ENCODE measurements around the gene ADCYAP1R1.

The ADCYAP1R1 gene

DNA sequence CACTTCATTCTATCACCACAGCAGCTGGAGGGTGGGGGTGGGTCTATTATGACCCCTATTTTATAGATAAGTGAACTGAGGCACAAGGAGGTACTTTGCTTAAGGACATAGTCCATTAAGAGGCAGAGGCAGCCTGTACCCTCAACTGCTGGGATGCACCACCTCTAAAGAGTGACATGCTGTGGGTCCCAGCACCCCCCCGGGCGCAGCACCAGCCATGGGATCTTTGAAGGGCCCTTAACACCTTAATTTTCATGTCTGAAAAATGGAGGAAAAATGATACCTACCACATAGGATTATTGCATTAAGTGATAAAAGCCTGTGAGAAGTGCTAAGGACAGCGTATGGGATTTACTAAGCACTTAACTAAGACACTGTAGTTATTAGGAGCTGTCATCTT, 15.4 kb downstream of the ADCYAP1R1 start:
- DNase-seq (ENCODE audit: low read depth in 2 of 3, low spot score in 2 of 3) = no peak

DNA sequence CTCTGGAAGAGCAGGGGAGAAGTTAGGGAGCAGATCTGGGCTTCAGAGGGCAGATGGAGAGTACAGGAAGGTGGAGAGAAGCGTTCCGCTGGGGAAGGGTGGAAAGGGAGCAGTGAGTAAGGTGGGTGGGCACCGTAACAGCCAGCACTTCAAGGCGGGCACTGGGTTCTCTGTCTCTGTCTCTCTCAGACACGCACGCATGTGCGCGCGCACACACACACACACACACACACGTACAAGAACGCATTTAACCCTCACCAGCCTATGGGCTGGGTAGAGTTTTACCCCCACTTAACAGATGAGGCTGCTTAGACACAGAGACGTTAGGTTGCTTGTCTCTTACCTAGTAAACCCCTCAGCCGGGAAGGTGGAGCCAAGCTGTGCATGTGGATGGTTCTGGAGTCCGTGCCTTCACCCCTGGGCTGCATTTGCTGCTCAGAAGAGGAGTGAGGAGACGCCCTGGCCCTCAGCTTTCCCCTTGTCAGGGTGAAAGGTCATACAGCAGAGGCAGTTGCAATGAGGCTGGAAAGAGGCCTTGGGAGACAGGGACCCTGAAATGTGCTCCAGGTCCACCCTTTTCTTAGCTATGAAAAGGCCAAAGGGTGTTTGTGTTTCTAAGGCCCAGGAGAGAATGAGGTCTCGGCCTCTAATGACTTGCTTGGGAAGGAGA, 16.0 kb downstream of the ADCYAP1R1 start:
- DNase-seq (ENCODE audit: low read depth in 2 of 3, low spot score in 2 of 3) = no peak

DNA sequence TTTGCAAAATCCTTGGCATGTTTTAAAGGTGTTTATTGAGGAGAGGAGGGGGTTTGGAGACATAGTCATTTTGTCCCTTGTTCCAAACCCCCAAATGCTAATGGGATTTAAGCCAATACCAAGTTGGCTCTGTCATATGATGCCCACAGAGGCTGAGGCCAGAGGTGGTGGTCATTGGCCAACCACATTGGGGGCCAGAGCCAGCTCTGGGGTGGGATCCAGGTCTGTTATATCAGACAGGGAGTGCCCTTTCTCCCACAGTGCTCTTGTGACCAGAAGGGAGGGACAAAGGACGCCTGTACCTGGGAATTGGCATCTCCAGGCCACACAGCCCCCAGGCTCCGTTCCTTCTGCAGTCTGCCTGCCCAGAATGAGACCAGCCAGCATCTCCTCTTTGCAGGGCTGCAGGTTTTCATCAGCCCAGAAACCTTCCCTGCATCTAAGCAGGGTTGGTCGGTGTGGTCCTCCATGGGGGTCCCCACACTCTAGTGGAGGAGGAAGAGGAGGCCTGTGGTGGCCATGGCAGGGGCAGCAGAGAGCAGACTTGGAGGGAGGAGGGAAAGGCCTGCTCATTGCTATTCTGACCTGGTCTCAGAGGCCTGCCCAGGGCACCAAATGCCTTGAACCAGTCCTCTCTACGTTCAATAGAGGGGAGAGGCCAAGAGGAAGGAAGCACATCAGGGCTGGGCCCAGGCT, 17.9 kb downstream of the ADCYAP1R1 start:
- no peak for DNase-seq (ENCODE audit: low read depth in 2 of 3, low spot score in 2 of 3)

DNA sequence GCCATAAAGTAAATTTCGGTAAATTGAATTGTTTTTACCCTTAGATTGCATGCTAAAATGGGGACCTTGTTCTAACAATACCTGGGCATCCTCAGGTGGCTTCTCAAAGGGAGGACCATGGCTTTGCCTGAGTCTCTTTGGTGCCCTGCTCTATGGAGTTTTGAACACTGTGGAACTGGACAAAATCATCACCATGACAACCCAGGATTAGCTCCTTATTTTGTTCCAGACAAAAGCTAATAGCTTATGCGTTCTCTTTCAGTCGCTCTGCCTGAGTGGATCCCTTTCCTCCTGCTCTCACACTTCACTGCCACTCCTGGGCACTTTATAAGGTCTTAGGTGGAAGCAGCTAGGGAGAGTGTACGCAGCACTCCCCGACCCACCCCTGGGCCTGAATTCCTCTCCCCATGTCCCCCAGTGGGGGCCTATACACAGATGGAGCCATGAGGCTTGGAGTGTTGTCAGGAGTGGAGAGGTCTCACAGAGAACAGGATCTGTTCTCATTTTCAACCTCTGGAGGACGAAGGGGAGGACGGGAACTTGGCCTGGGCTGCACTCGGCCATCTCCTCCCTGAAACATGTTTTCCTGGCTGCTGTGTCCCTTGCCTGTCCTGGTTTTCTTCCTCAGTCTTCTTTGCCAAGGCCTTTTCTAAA, 19.0 kb downstream of the ADCYAP1R1 start:
- DNase-seq (ENCODE audit: low read depth in 2 of 3, low spot score in 2 of 3) = no peak

DNA sequence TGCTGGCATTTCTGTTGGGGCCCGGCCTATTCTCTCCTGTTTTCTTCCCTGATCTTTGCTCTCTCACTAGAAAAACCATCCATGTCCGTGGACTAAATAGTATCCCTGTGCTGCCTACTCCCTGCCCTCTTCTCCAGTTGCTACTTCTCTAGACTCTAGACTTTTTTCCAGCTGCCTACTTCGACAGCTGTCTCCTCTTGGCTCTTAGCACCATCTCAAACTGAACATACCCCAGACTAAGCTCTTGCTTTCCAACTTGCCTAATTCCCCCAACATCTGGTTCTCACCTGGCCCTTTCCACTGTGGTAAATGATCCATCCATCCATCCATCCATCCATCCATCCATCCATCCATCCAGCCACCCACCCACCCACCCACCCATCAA, 19.5 kb downstream of the ADCYAP1R1 start:
- DNase-seq (ENCODE audit: low read depth in 2 of 3, low spot score in 2 of 3) = no peak

DNA sequence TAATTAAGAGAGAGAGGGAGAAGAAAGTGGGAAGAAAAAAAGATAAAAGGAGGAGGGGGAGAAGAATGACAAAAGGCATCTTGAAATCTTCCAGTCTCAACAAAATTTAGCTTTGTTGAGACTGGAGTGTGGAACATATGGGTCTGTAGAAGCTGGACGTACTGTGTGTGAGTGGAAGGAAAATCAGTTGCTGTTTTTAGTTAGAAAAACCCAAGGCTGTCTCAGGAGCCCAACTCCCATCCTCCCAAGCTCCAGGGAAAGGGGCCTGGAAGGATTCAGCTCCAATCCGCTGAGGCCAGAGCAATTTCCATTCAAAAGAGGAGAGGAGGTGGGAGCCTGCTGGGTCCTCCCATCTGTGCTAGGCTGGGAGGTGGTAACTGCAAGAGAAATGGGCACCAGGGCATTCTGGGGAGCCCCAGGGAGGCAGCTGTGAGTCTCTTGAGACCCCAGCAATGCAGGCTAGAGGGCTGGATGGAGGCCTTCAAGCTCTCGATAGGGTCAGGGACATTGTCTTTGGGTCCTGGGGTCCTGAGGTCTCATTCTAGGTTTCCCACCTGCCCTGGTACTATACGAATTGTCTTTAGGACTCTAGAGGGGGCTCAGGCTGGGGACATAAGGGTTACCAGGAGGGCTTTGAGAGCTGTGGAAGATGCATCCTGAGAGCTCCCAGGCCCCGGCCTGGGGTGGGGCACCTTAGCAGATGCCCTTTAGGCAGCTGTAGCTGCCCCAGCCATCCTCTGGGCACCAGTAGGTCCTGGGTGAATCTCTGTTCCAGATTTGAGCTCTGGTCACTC, 21.4 kb downstream of the ADCYAP1R1 start:
- DNase-seq (ENCODE audit: low read depth in 2 of 3, low spot score in 2 of 3) = no peak

DNA sequence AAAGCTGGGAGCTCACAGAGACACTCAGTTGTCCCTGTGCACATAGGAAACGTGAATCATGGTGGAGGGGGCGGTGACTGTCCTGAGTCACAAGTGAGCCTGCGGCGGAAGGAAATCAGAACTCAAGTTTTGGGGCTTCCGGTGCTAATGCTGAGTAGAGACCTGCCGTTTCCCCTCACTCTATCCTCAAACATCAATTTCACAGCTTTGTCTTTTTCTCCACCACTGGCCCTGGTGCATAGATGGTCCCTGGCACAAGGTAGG, 21.9 kb downstream of the ADCYAP1R1 start:
- DNase-seq (ENCODE audit: low read depth in 2 of 3, low spot score in 2 of 3) = no peak

DNA sequence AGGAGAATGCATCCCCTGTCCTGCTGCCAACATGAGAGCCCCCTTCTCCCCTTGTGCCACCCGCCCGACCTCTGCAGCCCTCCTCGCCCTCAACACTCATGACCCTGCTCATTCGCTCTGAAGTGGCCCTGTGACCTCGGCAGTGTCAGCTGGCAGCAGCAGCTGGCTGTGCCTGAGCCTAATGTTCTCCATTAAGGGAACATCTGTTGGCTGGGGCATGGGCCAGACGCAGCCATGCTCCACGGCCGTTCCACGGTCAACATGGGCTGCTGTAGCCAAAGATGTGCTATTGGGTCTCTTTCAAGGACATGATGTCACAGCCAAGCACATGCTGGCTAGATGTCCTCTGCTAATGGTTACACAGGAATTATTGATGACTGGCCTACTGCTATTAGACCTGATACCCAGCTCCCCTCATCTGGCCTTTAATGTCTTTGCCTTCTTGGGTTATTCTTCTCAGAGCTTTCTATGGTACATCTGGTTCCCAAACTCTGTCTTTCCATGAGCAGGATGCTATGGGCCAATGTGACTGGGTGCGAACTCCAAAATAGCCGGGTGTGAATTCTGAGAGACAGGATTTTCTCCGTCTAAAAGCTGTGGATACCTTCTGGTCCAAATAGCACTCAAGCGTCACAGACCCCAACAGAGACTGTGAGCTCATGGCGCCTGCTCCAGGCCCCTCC, 22.4 kb downstream of the ADCYAP1R1 start:
- no peak for DNase-seq (ENCODE audit: low read depth in 2 of 3, low spot score in 2 of 3)

DNA sequence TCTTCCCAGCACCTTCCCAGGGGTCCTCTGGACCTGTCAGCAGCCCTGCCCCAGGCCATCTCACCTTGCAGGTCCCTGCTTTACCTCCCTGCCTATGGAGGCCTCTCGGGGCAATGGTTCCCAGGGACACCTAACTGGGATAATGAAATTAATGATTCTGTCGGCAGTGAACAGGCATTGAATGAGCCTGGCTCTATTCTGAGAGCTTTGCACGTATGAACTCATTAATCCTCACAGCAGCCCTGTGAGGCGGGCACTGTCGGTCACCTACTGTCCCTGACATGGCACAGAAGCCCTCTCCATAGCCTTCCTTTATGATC, 22.9 kb downstream of the ADCYAP1R1 start:
- no peak for DNase-seq (ENCODE audit: low read depth in 2 of 3, low spot score in 2 of 3)

DNA sequence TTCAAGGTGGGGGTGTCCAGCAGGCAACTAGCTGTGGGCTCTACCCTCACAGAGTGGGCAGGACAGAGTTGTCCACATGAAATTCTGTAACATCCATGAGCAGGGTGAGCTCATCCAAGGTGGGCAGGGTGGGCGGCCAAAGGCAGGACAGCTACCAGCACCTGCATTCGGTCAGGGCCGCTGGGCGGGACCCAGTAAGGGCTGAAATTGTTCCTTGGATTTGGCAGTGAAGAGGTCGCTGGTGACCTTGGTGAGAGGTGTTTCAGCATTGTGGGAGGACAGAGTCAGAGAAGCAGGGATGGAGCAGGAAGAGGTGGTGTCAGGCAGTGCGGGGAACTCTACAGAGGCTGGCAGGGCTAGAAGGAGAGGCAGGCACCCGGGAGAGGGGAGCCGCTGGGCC, 23.9 kb downstream of the ADCYAP1R1 start:
- DNase-seq (ENCODE audit: low read depth in 2 of 3, low spot score in 2 of 3) = no peak

DNA sequence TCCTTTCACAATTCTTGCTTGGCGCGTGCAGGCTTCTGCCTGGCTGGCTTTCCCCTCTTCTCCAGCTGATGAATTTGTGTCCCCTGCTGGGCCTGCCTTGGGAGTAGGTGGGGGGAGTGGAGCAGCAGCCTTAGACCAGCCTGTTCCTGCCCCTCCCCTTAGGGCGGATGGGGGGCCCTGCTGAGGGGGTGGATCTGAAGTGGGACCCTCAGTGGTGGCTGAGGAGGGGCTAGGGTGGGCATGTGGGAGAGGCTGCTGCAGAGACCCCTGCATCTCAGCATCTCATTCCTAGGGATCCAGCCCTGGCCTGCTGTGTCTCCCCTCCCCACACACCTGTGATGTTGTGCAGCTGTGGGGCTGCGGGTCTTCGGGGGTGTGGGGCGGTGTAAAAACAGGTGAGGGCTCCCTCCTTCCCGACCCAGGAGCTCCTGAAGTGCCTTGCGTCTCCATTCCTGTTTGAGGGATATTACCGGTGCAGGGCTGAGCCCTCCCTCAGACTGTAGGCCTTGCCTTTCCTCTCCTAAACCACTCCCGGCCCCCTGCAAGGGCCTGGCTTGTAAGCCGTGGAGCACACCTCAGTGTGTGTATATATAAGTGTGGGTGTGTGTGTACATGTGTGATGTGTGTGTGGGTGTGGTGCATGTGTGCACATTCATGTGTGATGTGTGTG, 24.7 kb downstream of the ADCYAP1R1 start:
- no peak for DNase-seq (ENCODE audit: low read depth in 2 of 3, low spot score in 2 of 3)

DNA sequence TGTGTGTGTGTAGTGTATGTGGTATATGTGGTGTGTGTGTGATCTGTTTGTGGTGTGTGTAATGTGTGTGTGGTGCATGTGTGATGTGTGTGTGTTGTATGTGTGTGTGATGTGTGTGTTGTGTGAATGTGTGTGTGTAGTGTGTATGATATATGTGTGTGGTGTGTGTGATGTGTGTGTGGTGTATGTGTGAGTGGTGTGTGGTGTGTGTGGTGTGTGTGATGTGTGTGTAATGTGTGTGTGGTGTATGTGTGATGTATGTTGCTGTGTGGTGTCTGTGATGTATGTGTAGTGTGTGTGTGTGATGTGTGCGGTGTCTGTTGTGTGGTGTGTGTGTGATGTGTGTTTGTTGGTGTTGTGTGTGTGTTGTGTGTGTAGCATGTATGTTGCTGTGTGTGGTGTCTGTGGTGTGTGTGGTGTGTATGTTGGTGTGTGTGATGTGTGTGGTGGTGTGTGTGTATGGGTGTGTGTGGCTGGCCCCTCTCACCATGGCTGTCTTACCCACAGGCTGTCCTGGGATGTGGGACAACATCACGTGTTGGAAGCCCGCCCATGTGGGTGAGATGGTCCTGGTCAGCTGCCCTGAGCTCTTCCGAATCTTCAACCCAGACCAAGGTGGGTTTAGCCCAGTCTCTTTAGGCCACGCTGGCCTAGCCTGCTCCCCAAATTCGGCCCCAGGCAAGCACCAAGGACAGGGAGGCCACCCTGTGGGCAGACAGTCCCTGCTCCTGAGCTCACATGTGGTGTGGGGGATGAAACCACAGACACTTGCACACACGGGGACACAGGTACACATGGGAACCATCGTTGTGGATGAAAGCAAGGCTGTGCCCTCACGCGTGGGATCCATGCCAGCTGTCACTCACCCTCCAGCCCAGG, 25.6 kb downstream of the ADCYAP1R1 start:
- DNase-seq (ENCODE audit: low read depth in 2 of 3, low spot score in 2 of 3) = no peak

DNA sequence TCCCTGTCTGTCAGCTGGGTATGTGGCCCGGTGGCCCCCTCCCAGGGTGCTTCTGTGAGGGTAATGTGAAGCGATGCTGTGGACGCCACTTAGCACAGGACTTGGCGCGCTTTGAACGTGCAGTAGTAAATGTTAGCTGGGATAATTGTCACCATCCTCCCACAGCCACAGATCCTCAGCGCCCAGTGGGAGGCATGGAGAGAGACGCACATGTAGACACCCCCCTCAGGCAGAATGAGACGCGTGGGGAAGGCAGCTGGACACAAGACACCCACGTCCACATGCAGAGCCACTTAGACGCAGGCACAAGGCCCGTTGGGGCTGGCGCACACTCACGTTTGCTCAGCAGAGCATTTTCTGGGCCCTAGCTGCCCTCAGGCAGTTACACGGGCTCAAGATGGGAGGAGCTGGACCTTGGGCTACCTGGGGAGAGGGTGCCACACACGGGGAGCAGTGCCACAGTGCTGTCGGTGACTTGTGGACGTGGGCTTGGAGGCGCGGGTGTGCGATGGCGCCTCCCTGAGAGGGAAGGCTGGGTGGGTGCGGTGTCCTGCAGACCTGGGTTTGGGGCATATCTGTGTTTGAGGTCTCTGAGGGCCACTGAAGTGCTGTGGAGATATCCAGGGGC, 26.4 kb downstream of the ADCYAP1R1 start:
- no peak for DNase-seq (ENCODE audit: low read depth in 2 of 3, low spot score in 2 of 3)

DNA sequence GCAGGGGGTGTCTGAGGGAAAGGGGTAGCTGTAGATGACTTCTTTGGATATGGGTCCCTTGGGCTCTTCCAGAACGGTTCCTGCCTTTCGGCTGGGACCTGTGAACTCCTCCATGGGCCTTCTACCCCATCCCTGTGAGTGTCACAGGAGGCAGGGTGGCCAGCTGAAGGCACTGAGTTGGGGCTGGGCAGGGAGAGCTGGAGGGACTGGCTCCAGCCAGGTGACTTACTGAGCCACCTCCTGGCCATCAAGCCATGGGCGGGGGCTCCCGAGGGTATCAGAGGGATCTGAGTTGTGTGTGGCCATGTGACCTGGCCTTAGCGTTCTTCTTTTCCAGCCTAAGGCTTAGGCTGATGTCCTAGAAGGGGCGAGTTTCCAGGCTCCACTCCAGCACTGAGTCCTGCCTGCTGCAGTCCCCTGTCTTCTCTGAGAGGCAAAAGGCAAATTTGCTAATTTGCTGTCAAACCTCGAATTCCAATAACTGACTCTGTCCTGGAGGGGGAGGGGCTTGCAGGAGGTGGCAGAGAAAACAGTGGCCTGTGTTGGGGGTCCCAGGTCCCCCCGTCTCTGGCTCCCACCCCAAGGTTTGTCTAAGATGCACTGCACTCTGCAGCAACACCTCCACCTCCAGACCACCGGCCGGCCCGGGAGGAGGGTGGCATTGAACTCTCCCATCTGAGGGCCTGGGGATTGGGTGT, 27.2 kb downstream of the ADCYAP1R1 start:
- DNase-seq (ENCODE audit: low read depth in 2 of 3, low spot score in 2 of 3) = no peak

DNA sequence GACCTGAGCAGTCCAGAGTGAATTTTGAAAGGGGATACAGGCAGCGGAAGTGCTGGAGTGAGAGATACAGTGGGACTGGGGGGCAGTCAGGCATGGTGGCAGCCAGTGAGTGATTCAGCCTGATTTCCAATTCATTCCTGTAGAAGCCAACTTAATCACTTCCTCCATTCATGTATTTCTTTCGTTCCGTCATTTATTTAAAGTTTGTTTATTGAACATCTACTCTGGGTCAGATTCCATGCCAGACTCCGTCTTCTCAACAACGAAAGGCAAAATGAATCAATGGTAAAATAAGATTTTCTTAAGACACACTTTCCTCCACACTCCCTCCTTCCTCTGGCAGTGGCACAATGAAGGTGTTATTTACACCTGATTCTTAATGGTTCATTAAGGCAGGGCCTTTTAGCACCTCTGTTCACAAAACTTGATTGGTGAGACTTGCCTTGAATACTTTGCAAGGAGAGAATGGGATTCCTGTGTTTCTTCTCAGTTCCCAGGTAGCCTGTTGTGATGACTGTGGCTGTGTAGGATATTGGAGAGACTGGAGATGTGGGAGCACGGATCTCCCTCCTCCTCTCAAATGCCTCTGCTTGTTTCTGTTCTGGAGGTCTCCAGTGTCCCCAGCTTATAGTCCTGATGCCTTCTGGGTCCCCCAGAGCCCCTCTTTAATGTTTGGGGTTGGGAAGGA, 27.9 kb downstream of the ADCYAP1R1 start:
- DNase-seq (ENCODE audit: low read depth in 2 of 3, low spot score in 2 of 3) = no peak

DNA sequence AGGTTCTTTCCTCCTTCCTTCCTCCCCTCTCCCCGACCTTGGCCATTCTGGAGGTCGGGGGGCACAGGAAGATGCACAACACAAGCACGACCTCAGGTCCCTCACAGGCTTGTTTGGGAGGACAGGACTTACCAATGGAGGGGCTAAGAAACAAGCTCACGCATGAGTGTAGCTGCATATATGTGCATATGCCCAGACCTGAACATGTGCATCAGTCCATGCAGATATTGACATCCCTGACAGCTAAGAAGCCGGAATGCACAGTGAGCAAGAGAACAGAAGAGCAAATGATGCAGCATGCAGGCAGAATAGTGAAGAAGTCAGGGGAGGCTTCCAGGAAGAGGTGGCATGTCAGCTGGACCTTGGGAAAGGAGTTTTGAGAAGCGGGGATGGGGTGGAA, 28.7 kb downstream of the ADCYAP1R1 start:
- DNase-seq (ENCODE audit: low read depth in 2 of 3, low spot score in 2 of 3) = no peak

DNA sequence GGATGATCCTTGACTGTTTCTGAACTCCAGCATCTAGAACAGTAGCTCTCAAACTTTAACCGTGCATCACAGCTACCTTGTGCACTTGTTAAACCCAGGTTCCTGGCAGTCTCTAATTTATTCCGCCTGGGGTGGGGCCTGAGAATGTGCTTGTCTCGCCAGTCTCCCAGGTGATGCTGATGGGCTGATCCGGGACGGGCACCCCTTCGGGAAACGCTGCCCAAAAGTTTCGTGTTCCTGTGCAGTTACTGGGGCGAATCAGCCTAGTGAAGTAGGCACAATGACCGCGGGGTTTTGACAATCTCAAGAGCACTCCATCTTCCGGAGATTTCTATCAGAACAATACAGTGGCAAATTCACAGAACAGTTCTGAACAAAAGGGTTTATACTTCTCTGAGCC, 29.9 kb downstream of the ADCYAP1R1 start:
- no peak for DNase-seq (ENCODE audit: low read depth in 2 of 3, low spot score in 2 of 3)

DNA sequence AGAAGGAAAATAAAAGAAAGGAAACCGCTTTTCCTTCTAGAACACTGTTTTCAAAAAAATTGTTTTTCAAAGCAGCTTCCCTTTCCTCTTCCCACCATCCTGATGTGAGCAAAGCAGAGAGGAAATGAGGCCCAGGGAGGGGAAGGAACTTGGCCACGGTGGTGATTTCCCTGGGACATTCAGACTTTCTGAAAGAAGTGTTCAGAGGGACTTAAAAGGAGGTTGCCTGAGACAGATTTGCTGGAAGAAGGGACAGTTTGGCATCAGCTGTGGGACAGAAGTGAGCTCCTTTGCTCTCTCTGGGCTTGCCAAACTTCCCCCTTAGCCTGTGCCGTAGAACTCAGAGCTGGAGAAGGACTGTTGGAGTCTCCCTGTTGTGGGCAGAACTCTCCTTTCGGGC, 30.3 kb downstream of the ADCYAP1R1 start:
- no peak for DNase-seq (ENCODE audit: low read depth in 2 of 3, low spot score in 2 of 3)
